Ovary (tissue), 9 donors: ENCODE data around the gene PTPRJ. TPM values are rescaled to one million over a fixed set of nuclear protein-coding genes. Genes with fewer than 3 reads are reported as not detected.

ENCODE experiments used
- DNase-seq, 5 donors: peaks; one replicate each; pipeline ENCODE4 v3.0.0-alpha.2; 2019 to 2020
- H3K27ac ChIP-seq, 2 donors: fragments of 200-600 bp; one replicate each; pipeline versions ENCODE4 v1.5.1 to v1.8.0; 2019 to 2022
- H3K27me3 ChIP-seq: fragments of 200-600 bp; one replicate; pipeline ENCODE4 v1.8.0; 2022
- H3K36me3 ChIP-seq: fragments of 200-600 bp; sonication (generic); one replicate; pipeline ENCODE4 v1.5.1; 2019
- H3K4me1 ChIP-seq: one replicate; pipeline ENCODE4 v1.8.1; 2013; ENCODE audit warnings: mild to moderate bottlenecking, moderate library complexity; ENCODE audit not compliant: insufficient read depth
- H3K4me3 ChIP-seq: fragments of 200-600 bp; sonication (generic); one replicate; pipeline ENCODE4 v1.5.1; 2017
- H3K9me3 ChIP-seq, 2 donors: fragments of 200-600 bp in 1 of 2; sonication (generic) in 1 of 2; one replicate each; pipeline versions ENCODE4 v1.5.1 to v1.8.1; 2013 to 2019; ENCODE audit warnings: mild to moderate bottlenecking in 1 of 2, moderate library complexity in 1 of 2
- CTCF ChIP-seq, 3 donors: fragments of 450-650 bp in 2 of 3; fragments of 200-600 bp in 1 of 3; IDR thresholded peaks; one replicate each; pipeline versions ENCODE4 v1.5.1 to v1.8.0; 2016 to 2022; ENCODE audit warnings: antibody characterized with exemption in 3 of 3, mild to moderate bottlenecking in 1 of 3
- EP300 ChIP-seq: sonication (generic); formaldehyde crosslinking; IDR thresholded peaks from one replicate; pipeline ENCODE4 v1.6.1; 2017; ENCODE audit warnings: antibody characterized with exemption
- POLR2A ChIP-seq: fragments of 450-650 bp; IDR thresholded peaks from one replicate; pipeline ENCODE4 v1.6.1; 2017; ENCODE audit warnings: antibody characterized with exemption, mild to moderate bottlenecking, moderate library complexity
- WGBS, 3 donors: extraction: QIAGEN DNeasy Blood & Tissue Kit in 1 of 3; methylation state at CpG; one replicate each; pipeline versions ENCODE4 v1.1.5 to v1.1.7; 2013 to 2017; 5-methylcytosine and 5-hydroxymethylcytosine counted together
- intact Hi-C, 4 donors: fragments of 100-400 bp; cut with DNase I; formaldehyde crosslinking; loops; one replicate each; pipeline versions ENCODE4 v1.11.0 to v1.15.1; 2022 to 2023
- polyA plus RNA-seq, 2 donors: library from polyadenylated mRNA; stranded (reverse); fragments of 200-250 nt in 1 of 2; fragments of 350-450 nt in 1 of 2; fragmentation: Illumina TruSeq in 1 of 2; extraction: RNeasy Lipid Tissue Mini Kit (QIAGEN cat#74804) in 1 of 2; gene quantifications; one replicate each; pipeline ENCODE4 v1.2.3, GENCODE V29; 2013 to 2014
- total RNA-seq, 7 donors: library from RNA; depleted of rRNA in 2 of 7; stranded (reverse); fragments of >200 nt in 2 of 7; fragmentation: NEBNext Ultra II Directional in 3 of 7; extraction: Animal tissue kit (Norgen Biotek cat#: 25700) in 3 of 7; gene quantifications; one replicate each; pipeline versions ENCODE4 v1.1.0 to v1.2.4, GENCODE V29; 2016 to 2023
- donor health status: DM: no; HTN: no; CAD: no; lungs with moderate emphysema.
- donor health status: DM: no; HTN: no; CAD: no.
- donor health status: Bipolar disorder and iron deficiency.
- donor health status: DM: yes; HTN: yes; CAD: no.
- donor health status: DM: no; HTN: no; CAD: no.
- donor health status: DM: yes; HTN: yes; CAD: no.

Gene PTPRJ
- total and polyA plus RNA-seq, 9 donors: 1.6 to 16.1 (median 5.5) TPM

GRCh38 chr11:47955061-47955755, 25.2 kb upstream of the PTPRJ start:
- intact Hi-C loops: no loop called here
- no peak for DNase-seq
- 77 to 80% (median 78%) methylated on average over 4 of the region's 4 CpGs for WGBS, 3 donors
- H3K4me1 ChIP-seq: no peaks in the 10 kb centered on the region
- no peaks in the 10 kb centered on the region for H3K36me3 ChIP-seq
- H3K27ac ChIP-seq: no peak overlapping the region
- TF ChIP-seq POLR2A (no peak), EP300 (no peak), CTCF (IDR thresholded peaks at IDR 0.05) (no peak)
- no peaks in the 10 kb centered on the region for H3K27me3 ChIP-seq
- no peak overlapping the region for H3K4me3 ChIP-seq
- H3K9me3 ChIP-seq: no peaks in the 10 kb centered on the region

GRCh38 chr11:47960015-47960414, 20.3 kb upstream of the PTPRJ start:
- H3K9me3 ChIP-seq: no peaks in the 10 kb centered on the region
- no peak overlapping the region for H3K27ac ChIP-seq
- TF ChIP-seq POLR2A (no peak), EP300 (no peak), CTCF (IDR thresholded peaks at IDR 0.05) (no peak)
- DNase-seq: no peak
- no peaks in the 10 kb centered on the region for H3K36me3 ChIP-seq
- no peak overlapping the region for H3K4me3 ChIP-seq
- H3K27me3 ChIP-seq: no peaks in the 10 kb centered on the region
- H3K4me1 ChIP-seq: no peaks in the 10 kb centered on the region
- intact Hi-C loops: no loop called here
- 94 to 98% (median 96%) methylated on average over 6 of the region's 6 CpGs for WGBS, 3 donors

- no peaks in the 10 kb centered on the region for H3K36me3 ChIP-seq
- H3K27me3 ChIP-seq: no peaks in the 10 kb centered on the region
- no peaks in the 10 kb centered on the region for H3K9me3 ChIP-seq
- DNase-seq: no peak
- TF ChIP-seq EP300 (no peak), POLR2A (no peak), CTCF (IDR thresholded peaks at IDR 0.05) (no peak)
- intact Hi-C loops: no loop called here
- WGBS, 3 donors: 91 to 95% (median 92%) methylated on average over 5 of the region's 5 CpGs
- H3K4me1 ChIP-seq: no peaks in the 10 kb centered on the region
- no peak overlapping the region for H3K4me3 ChIP-seq
- H3K27ac ChIP-seq: no peak overlapping the region
These were observed 19.0 kb upstream of the PTPRJ start for GRCh38 chr11:47961383-47961782.

GRCh38 chr11:47964546-47964945, 15.8 kb upstream of the PTPRJ start:
- H3K4me3 ChIP-seq: no peak overlapping the region
- DNase-seq: no peak
- WGBS, 3 donors: 90 to 95% (median 92%) methylated on average over 6 of the region's 6 CpGs
- intact Hi-C loops: no loop called here
- no peak for TF ChIP-seq CTCF (IDR thresholded peaks at IDR 0.05)
- TF ChIP-seq POLR2A: no peak
- no peak for TF ChIP-seq EP300
- H3K27me3 ChIP-seq: no peaks in the 10 kb centered on the region
- no peaks in the 10 kb centered on the region for H3K9me3 ChIP-seq
- no peaks in the 10 kb centered on the region for H3K36me3 ChIP-seq
- no peaks in the 10 kb centered on the region for H3K4me1 ChIP-seq
- H3K27ac ChIP-seq: no peak overlapping the region
